NCI-H2196 (cell line): ENCODE data around the gene CD248.
"Not testable (repeated sequence)": the region's sequence is repeated elsewhere in the genome, so short reads cannot be mapped to it uniquely, and the experiment has no call there.

Source experiments
- DNase-seq: peaks from one replicate; lab custom pipeline; 2025; ENCODE audit not compliant: unreplicated experiment; lab: John Stamatoyannopoulos, UW

Gene CD248, protein sequence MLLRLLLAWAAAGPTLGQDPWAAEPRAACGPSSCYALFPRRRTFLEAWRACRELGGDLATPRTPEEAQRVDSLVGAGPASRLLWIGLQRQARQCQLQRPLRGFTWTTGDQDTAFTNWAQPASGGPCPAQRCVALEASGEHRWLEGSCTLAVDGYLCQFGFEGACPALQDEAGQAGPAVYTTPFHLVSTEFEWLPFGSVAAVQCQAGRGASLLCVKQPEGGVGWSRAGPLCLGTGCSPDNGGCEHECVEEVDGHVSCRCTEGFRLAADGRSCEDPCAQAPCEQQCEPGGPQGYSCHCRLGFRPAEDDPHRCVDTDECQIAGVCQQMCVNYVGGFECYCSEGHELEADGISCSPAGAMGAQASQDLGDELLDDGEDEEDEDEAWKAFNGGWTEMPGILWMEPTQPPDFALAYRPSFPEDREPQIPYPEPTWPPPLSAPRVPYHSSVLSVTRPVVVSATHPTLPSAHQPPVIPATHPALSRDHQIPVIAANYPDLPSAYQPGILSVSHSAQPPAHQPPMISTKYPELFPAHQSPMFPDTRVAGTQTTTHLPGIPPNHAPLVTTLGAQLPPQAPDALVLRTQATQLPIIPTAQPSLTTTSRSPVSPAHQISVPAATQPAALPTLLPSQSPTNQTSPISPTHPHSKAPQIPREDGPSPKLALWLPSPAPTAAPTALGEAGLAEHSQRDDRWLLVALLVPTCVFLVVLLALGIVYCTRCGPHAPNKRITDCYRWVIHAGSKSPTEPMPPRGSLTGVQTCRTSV

GRCh38 chr11:66316849-66317251 lies at the start of gene CD248:
Gene CD248 (minus strand): TSS chr11:66317044. CDS start chr11:66317027, 17 bp downstream.
- no peak for DNase-seq

DNA sequence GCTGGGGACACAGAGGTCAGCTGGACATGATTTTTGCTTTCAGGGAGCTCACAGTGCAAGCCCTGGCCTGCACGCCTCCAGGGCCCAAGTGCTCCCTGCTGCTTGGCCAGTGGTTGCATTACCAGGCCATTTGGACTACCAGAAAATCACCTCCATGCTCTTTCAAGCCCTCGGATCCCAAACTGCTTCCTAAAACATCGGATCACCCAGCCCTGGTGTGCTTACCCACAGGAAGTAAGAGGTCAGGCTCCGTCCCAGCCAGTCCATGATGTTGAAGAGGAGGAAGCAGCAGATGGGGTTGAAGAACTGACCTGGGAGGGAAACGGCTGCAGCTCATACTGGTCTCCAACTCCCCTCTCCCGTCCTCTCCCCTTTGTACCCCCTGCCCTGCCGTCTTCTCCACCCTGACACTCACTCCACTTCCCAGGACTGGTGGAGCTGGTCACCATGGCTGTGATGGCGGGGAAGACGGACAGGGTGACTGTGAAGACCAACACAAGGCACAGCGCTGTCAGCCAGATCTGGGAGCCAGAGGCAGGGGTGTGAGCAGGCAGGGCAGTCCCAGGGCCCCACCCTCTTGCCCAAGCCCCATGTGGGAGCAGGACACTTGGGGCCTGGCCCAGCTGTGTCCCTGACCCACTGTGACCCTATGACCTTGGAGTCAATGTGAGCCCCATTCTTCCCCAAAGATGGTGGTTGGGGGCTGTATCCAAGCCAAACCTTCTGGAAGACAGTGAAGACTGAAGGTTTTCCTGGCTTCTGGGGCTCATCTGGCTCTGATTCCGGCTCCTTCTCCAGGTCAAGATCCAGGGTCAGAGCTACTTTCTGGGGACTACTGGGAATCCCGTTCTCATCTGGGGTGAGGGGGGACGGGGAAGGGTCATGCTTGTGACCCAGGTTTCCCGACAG lies 49.1 kb upstream of the CD248 start:
- no peak for DNase-seq

DNA sequence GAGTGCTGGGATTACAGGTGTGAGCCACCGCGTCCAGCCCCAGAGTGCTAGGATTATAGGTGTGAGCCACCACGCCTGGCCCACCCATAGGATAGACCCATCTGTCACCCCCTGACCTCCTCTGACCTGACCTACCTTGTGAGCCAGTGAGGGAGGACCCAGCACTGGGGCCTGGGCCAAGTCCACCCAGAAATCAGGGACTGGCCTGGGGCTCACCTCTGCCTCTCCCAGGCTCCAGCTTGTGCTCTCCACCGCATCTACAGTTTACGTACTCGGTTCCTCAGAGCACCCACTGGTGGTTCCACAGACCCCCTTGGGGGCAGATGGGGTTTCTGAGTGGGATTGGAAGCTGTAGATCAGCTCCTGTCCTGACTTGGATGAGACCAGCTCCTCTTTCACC lies 48.3 kb upstream of the CD248 start:
- DNase-seq = no peak

GRCh38 chr11:66363805-66364535 lies 47.1 kb upstream of the CD248 start:
- DNase-seq = peak; percentile 27

DNA sequence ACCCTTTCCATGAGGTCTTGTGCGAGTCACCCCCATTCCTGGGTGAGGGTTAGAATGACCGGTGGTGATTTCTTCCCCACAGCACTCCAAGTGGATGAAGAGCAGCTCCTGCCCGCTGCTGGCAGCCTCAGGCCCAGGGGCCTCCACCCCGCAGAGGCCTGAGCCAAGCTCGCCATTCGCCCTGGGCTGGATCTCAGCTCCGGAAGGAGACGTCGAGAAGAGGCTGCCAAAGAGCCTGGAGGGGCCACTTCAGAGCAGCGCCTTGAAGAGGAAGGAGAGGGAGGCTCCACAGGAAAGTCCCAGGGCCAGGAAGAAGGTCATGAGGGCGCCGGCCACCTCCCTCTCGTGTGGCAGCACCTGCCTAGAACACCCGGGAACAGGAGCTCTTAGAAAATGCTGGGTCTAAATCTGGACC lies 46.4 kb upstream of the CD248 start:
- peak; percentile 27 for DNase-seq

- no peak for DNase-seq
Observed at GRCh38 chr11:66362481-66363147, 45.8 kb upstream of the CD248 start.

DNA sequence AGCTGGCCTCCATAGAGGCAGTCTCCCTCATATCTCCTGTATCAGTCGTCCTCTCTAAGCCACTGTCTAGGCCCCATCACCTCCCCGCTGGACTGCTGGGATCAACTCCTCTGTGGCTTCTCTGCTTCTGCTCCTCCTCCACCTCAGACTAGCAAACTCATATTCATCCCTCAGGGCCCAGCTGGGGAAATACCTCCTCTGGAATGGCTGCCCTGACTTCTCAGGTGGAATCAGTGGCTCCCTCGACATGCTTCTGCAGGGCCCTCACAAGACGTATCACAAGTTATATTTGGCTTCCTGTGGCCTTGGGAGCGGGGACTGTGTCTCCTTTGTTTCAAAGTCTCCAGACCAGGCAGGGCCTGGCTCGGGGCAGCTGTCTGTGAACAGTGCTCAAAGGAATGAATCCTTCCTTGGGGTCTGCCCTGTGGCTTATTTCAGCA lies 44.7 kb upstream of the CD248 start:
- DNase-seq = no peak

- no peak for DNase-seq
Observed at GRCh38 chr11:66360406-66361073, 43.7 kb upstream of the CD248 start.

GRCh38 chr11:66359662-66360087 lies 42.8 kb upstream of the CD248 start:
- no peak for DNase-seq

GRCh38 chr11:66350560-66351235 lies 33.9 kb upstream of the CD248 start:
- DNase-seq = not testable (repeated sequence)

GRCh38 chr11:66349084-66349386 lies 32.2 kb upstream of the CD248 start:
- no peak for DNase-seq

GRCh38 chr11:66347425-66348276 lies 30.8 kb upstream of the CD248 start, which contains the start of gene B4GAT1:
Gene B4GAT1 (minus strand): TSS chr11:66347629. CDS start chr11:66347545, 84 bp downstream.
- peak; percentile 83 for DNase-seq

DNA sequence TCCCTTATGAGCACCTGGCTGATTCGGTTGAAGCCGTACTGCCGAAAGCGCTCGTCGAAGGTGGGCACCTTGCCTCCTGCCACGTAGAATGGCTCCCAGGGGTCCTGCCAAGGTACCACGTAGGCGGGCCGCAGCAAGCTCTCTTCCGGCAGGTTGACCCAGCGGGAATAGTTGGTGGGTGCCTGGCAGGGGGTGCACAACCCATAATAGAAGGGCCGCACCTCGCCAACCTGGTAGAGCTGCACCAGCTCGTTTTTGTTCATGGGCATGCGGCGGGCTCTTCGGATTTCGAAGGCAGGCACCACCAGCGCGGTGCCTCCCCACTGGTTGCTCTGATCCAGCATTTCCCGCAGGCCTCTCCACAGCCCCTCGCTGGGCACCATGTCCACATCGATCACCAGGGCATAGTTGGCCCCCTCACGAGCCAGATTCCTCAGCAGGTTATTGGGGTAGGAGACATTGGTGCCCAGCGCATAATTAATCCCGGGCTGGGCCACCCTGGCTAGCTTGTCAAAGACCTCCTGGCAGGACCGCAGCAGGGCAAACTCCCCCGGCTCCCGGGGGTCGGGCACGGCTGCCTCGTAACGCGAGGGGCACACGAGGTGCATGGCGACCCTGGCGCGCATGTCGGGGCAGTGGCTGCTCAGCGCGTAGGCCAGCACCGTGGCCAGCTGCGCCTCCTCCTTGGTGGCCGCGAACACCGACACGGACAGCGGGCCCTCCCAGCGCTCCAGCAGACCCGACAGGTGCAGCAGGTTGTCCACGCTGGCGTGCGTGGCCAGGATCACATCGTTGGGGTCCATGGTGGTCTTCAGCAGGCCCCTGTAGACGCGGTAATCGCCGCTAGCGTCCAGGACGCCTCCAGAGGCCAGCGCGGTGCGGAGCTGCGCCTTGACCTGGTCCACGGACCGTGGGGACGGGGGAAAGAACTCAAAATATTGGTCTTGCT lies 29.9 kb upstream of the CD248 start:
- DNase-seq = no peak

DNA sequence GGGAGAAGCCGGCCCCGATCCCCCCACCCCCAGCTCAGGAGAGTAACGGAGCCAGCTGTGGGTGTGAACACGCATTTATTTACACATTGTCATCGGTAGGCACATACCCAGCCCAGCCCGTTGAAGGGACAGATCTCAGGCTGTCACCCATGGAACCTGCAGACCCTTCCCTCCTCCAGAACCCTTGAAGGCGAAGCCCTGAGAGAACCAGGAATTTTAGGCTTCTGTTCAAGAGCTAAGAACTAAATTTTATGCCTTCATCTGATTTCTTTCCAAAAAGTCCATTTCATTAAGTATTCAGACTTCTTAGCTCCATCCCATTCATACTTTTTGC lies 28.4 kb upstream of the CD248 start:
- no peak for DNase-seq

DNA sequence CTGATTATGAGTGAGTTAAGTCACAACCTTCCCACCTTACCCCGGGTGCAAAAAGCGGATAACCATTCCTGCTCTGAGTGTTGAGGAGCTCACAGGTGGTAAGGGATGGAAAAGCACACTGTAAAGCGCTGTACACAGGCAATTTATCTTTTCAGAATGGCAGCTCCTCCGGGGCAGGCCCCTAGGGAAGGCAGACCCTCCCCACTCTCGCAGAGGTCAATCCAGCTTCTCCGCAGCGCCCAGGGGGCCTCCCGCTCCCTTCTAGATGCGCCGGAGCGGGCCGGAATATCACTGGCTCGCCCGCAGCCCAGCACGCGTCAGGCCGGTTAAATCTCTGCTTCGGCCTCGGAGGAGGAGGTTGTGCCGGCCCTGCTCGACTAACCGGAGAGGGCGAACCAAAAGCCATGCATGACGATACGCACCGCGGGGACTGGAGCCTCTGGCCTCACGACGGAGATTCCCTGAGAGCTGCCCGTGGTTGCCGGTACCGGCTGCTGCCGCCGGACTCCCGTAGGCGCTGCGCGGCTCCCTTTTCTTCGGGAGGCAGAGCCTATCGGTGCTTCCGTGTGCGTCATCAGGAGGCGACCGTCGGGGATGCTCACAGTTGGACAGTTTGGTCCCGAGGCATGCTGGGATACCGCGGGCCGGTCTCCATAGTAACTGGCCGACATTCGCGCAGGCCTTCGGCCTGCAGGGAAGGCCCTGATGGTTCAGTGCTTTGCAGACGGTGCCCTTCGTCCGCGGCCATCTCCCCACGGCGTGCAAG lies 27.9 kb upstream of the CD248 start, which contains the start of gene BRMS1:
Gene BRMS1, minus strand, starts transcription at position 555 of the 766 bp plus-strand sequence. CDS start 2,870 bp downstream, outside the sequence.
- DNase-seq = peak; percentile 96

DNA sequence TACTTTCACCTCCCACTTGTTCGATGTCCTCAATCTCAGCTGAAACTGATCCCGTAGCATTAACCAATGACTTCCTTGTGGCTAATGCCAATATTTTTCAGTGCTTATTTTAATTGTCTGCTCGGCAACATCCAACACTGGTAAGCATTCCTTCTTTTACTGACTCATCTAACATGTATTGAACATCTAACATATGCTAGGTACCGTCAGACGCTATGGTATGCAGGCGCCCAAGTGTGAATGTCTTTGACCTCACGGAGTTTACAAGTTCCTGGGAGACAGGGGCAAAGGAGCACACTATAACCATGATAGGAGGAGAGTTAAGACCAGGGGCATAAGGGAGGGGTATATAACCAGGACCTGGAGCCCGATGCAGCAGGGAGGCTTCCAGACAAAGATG lies 26.3 kb upstream of the CD248 start:
- no peak for DNase-seq
